HepG2 (cell line): Measurements from ENCODE around the gene EXOC6B. TPM values are rescaled to one million over a fixed set of nuclear protein-coding genes. Genes with fewer than 3 reads are reported as not detected.

Experiments
- ETV5 ChIP-seq: IDR thresholded peaks from 2 replicates; pipeline ENCODE4 v1.6.1; 2018; ENCODE audit warnings: missing biosample characterization, missing genetic modification reagents, inconsistent platforms, borderline replicate concordance
- FOXA1 ChIP-seq, 2 experiments: fragments of 450-650 bp in 1 of 2; sonication (generic) in 1 of 2; formaldehyde crosslinking in 1 of 2; IDR thresholded peaks; 2 replicates each; pipeline versions ENCODE4 v1.4.0 to v1.6.1; 2016 to 2020; ENCODE audit warnings: missing genetic modification reagents in 1 of 2
- FOXO4 ChIP-seq: sonication (generic); formaldehyde crosslinking; conservative IDR thresholded peaks from 2 replicates; pipeline ENCODE4 v1.8.1; 2023; ENCODE audit warnings: missing genetic modification reagents
- JUND ChIP-seq: sonication (generic); formaldehyde crosslinking; IDR thresholded peaks from 2 replicates; pipeline ENCODE4 v1.8.0; 2022; ENCODE audit warnings: mild to moderate bottlenecking, missing genetic modification reagents
- KDM5A ChIP-seq: fragments of 200-600 bp; sonication (generic); IDR thresholded peaks from 2 replicates; pipeline ENCODE4 v1.7.0; 2018; ENCODE audit warnings: antibody characterized with exemption, mild to moderate bottlenecking, low read length, borderline replicate concordance
- MAF1 ChIP-seq: sonication (generic); formaldehyde crosslinking; IDR thresholded peaks from 2 replicates; pipeline ENCODE4 v1.5.0; 2020; ENCODE audit warnings: missing genetic modification reagents, borderline replicate concordance
- MTA3 ChIP-seq: sonication (generic); formaldehyde crosslinking; IDR thresholded peaks from 2 replicates; pipeline ENCODE4 v1.4.0; 2020; ENCODE audit warnings: missing genetic modification reagents
- MZF1 ChIP-seq: sonication (generic); formaldehyde crosslinking; IDR thresholded peaks from 2 replicates; pipeline ENCODE4 v1.8.1; 2023; ENCODE audit warnings: mild to moderate bottlenecking, missing genetic modification reagents, borderline replicate concordance
- RORA ChIP-seq: sonication (generic); formaldehyde crosslinking; IDR thresholded peaks from 2 replicates; pipeline ENCODE4 v1.5.0; 2020; ENCODE audit warnings: mild to moderate bottlenecking, missing genetic modification reagents, moderate library complexity
- RXRA ChIP-seq: sonication (generic); formaldehyde crosslinking; IDR thresholded peaks from 2 replicates; pipeline ENCODE4 v1.5.1; 2020; ENCODE audit warnings: missing genetic modification reagents
- SOX5 ChIP-seq: IDR thresholded peaks from 2 replicates; pipeline ENCODE4 v1.6.1; 2016; ENCODE audit warnings: borderline replicate concordance
- SP140L ChIP-seq: sonication (generic); formaldehyde crosslinking; IDR thresholded peaks from 2 replicates; pipeline ENCODE4 v1.4.0; 2020; ENCODE audit warnings: missing genetic modification reagents, borderline replicate concordance
- STAT5B ChIP-seq: sonication (generic); formaldehyde crosslinking; IDR thresholded peaks from 2 replicates; pipeline ENCODE4 v1.4.0; 2020; ENCODE audit warnings: missing genetic modification reagents
- TBX2 ChIP-seq: sonication (generic); formaldehyde crosslinking; IDR thresholded peaks from 2 replicates; pipeline ENCODE4 v1.5.0; 2020; ENCODE audit warnings: missing genetic modification reagents, mild to moderate bottlenecking, borderline replicate concordance
- THAP7 ChIP-seq: sonication (generic); formaldehyde crosslinking; IDR thresholded peaks from 2 replicates; pipeline ENCODE4 v1.8.1; 2023; ENCODE audit warnings: mild to moderate bottlenecking, missing genetic modification reagents
- ZMYM2 ChIP-seq: sonication (generic); formaldehyde crosslinking; IDR thresholded peaks from 2 replicates; pipeline ENCODE4 v1.8.0; 2022; ENCODE audit warnings: mild to moderate bottlenecking, missing genetic modification reagents
- ZNF10 ChIP-seq: sonication (generic); formaldehyde crosslinking; IDR thresholded peaks from 2 replicates; pipeline ENCODE4 v1.4.0; 2020; ENCODE audit warnings: mild to moderate bottlenecking, low read depth, missing genetic modification reagents, borderline replicate concordance
- ZNF609 ChIP-seq: sonication (generic); formaldehyde crosslinking; IDR thresholded peaks from 2 replicates; pipeline ENCODE4 v1.4.0; 2020; ENCODE audit warnings: mild to moderate bottlenecking, missing genetic modification reagents, borderline replicate concordance
- ZNF710 ChIP-seq: sonication (generic); formaldehyde crosslinking; IDR thresholded peaks from 2 replicates; pipeline ENCODE4 v1.5.0; 2020; ENCODE audit warnings: mild to moderate bottlenecking, missing genetic modification reagents, borderline replicate concordance
- ZSCAN21 ChIP-seq: sonication (generic); formaldehyde crosslinking; IDR thresholded peaks from 2 replicates; pipeline ENCODE4 v1.8.0; 2022; ENCODE audit warnings: mild to moderate bottlenecking, missing genetic modification reagents, moderate library complexity, borderline replicate concordance
- ZSCAN30 ChIP-seq: sonication (generic); formaldehyde crosslinking; IDR thresholded peaks from 2 replicates; pipeline ENCODE4 v1.5.0; 2020; ENCODE audit warnings: mild to moderate bottlenecking, missing genetic modification reagents
- polyA plus RNA-seq, 8 experiments: library from polyadenylated mRNA; depleted of rRNA in 3 of 8; stranded (reverse) in 7 of 8; unstranded in 1 of 8; fragments of >200 nt; fragmentation: Illumina TruSeq in 4 of 8; extraction: Trizol in 4 of 8; gene quantifications; 2 replicates each; pipeline versions ENCODE4 v1.2.1 to v1.2.3, GENCODE V29; 2011 to 2016; ENCODE audit warnings: low read depth in 4 of 8, missing spikeins in 1 of 8, mixed read lengths in 1 of 8; ENCODE audit not compliant: insufficient read depth in 1 of 8
- total RNA-seq, 5 experiments: library from RNA; depleted of rRNA; stranded (reverse); fragments of >200 nt; fragmentation: Illumina TruSeq; extraction: Trizol; gene quantifications; 2 replicates each; pipeline ENCODE4 v1.2.3, GENCODE V29; 2016; ENCODE audit warnings: low read depth in 1 of 5

The EXOC6B gene
- total and polyA plus RNA-seq, 2 of the 13 experiments (the other 11 are each of a cell fraction or from before 2014, with no cell fraction given), result 9.1 to 15.9 TPM

- TF ChIP-seq ZNF609 (peak; percentile 83; the same call in 1 of the 2 replicates), TBX2 (CRISPR knock-in tag) (peak; percentile 39; the same call in 1 of the 2 replicates), ZMYM2 (CRISPR knock-in tag) (no peak), ETV5 (CRISPR knock-in tag) (peak; percentile 87; the same call in 1 of the 2 replicates), ZNF710 (CRISPR knock-in tag) (no peak), ZSCAN30 (CRISPR knock-in tag) (no peak), THAP7 (CRISPR knock-in tag) (no peak), KDM5A (peak; percentile 27; the same call in 1 of the 2 replicates), MZF1 (CRISPR knock-in tag) (no peak), ZNF10 (CRISPR knock-in tag) (no peak), FOXO4 (CRISPR knock-in tag) (0 out of 2 replicates have a peak, but pooled peaks have one; percentile 45), MTA3 (CRISPR knock-in tag) (no peak), RORA (CRISPR knock-in tag) (no peak), SP140L (0 out of 2 replicates have a peak, but pooled peaks have one; percentile 67), RXRA (CRISPR knock-in tag) (no peak; the same call in 1 of the 2 replicates), STAT5B (CRISPR knock-in tag) (no peak), JUND (CRISPR knock-in tag) (no peak), FOXA1 (IDR thresholded peaks at IDR 0.05) (peak; percentile 79), FOXA1 (CRISPR knock-in tag; IDR thresholded peaks at IDR 0.05) (peak; percentile 96), MAF1 (no peak), ZSCAN21 (CRISPR knock-in tag) (no peak), SOX5 (CRISPR knock-in tag) (peak; percentile 88)
Measured at GRCh38 chr2:72757177-72757775, 68.6 kb downstream of the EXOC6B start (continued).
